BJ (cell line): Measurements from ENCODE around the gene GP1BB. TPM values are rescaled to one million over a fixed set of nuclear protein-coding genes. Genes with fewer than 3 reads are reported as not detected.
A peak's percentile ranks its signal among the peaks of the same experiment; 100 is the strongest.

Experiments
- CTCF ChIA-PET: fragments of 350-600 bp; formaldehyde crosslinking; extraction: SDS; loops from one replicate; lab custom pipeline; 2021; ENCODE audit warnings: antibody characterized with exemption, inconsistent platforms; lab: Yijun Ruan, JAX
- POLR2A ChIA-PET: fragments of 300-600 bp; sonication (Branson Sonifier 250); formaldehyde crosslinking; extraction: SDS; loops from one replicate; lab custom pipeline; 2021; ENCODE audit warnings: antibody characterized with exemption; lab: Charles Lee
- DNase-seq: peaks from one replicate; pipeline ENCODE4 v3.0.0-alpha.2; 2011; ENCODE audit warnings: low read depth
- H3K27me3 ChIP-seq: 2 replicates; pipeline ENCODE4 v1.6.0; 2011; ENCODE audit warnings: low read length; ENCODE audit not compliant: control insufficient read depth, insufficient read depth
- H3K36me3 ChIP-seq: 2 replicates; pipeline ENCODE4 v1.5.1; 2011; ENCODE audit warnings: low read length; ENCODE audit not compliant: control insufficient read depth, insufficient read depth
- H3K4me3 ChIP-seq: 2 replicates; pipeline ENCODE4 v1.5.1; 2011; ENCODE audit warnings: low read depth, mild to moderate bottlenecking, control low read depth, low read length
- CTCF ChIP-seq: IDR thresholded peaks from 2 replicates; pipeline ENCODE4 v1.5.1; 2011; ENCODE audit warnings: low read depth, mild to moderate bottlenecking, control low read depth, inconsistent platforms, low read length, moderate library complexity; ENCODE audit not compliant: insufficient read depth
- polyA plus RNA-seq: library from polyadenylated mRNA; depleted of rRNA; stranded (reverse); fragments of >200 nt; gene quantifications from 2 replicates; pipeline ENCODE4 v1.2.3, GENCODE V29; 2011

The GP1BB gene
- polyA plus RNA-seq, 1 experiment, result 4.2 TPM

GRCh38 chr22:19703869-19704268, 19.5 kb upstream of the GP1BB start:
- Histone ChIP-seq H3K36me3 (no peaks in the 10 kb centered on the region), H3K27me3 (peaks cover 4% of the 10 kb centered on the region), H3K4me3 (no peak overlapping the region)
- TF ChIP-seq CTCF, result no peak
- POLR2A ChIA-PET, result no interaction called here
- no peak for DNase-seq
- CTCF ChIA-PET, result interaction anchor here (0.8 to 1.8 kb wide), 2 partner anchors 8 to 24 kb away, joined by 3 to 4 read pairs; no protein-coding TSS in a partner anchor

GRCh38 chr22:19704355-19705015, 18.9 kb upstream of the GP1BB start:
- Histone ChIP-seq H3K36me3 (no peaks in the 10 kb centered on the region), H3K4me3 (no peak overlapping the region), H3K27me3 (peaks cover 4% of the 10 kb centered on the region)
- no peak for DNase-seq
- ChIA-PET CTCF (interaction anchor here (0.7 to 0.8 kb wide), 2 partner anchors 25 kb away, joined by 3 read pairs; no protein-coding TSS in a partner anchor), POLR2A (no interaction called here)
- no peak for TF ChIP-seq CTCF

- Histone ChIP-seq H3K4me3 (no peak overlapping the region), H3K27me3 (peaks cover 4% of the 10 kb centered on the region), H3K36me3 (no peaks in the 10 kb centered on the region)
- no peak for DNase-seq
- CTCF ChIA-PET, result interaction anchor here (0.7 kb wide), 1 partner anchor 26 kb away, joined by 3 read pairs; no protein-coding TSS in a partner anchor
- POLR2A ChIA-PET, result no interaction called here
- 0 out of 2 replicates have a peak, but pooled peaks have one; percentile 3 for TF ChIP-seq CTCF
Observed at GRCh38 chr22:19705181-19705934, 18.0 kb upstream of the GP1BB start.

- ChIA-PET POLR2A (no interaction called here), CTCF (no interaction called here)
- no peak for DNase-seq
- Histone ChIP-seq H3K27me3 (peaks cover 6% of the 10 kb centered on the region), H3K4me3 (no peak overlapping the region), H3K36me3 (no peaks in the 10 kb centered on the region)
- no peak for TF ChIP-seq CTCF
Observed at GRCh38 chr22:19706661-19707151, 16.6 kb upstream of the GP1BB start.
